Spleen (tissue), 11 donors: ENCODE results near the gene USP32. TPM values are rescaled to one million over a fixed set of nuclear protein-coding genes. Genes with fewer than 3 reads are reported as not detected.
"Not testable (repeated sequence)": the region's sequence is repeated elsewhere in the genome, so short reads cannot be mapped to it uniquely, and the experiment has no call there.

Experiments
- DNase-seq: peaks from one replicate; pipeline ENCODE4 v3.0.0-alpha.2; 2020
- H3K27ac ChIP-seq, 8 donors: fragments of 200-600 bp; sonication (generic) in 7 of 8; 1 replicate in 4 of 8; 2 replicates in 4 of 8; pipeline versions ENCODE4 v1.5.0 to v1.8.0; 2016 to 2021; ENCODE audit warnings: inconsistent platforms in 4 of 8, mild to moderate bottlenecking in 4 of 8, moderate library complexity in 1 of 8
- H3K27me3 ChIP-seq, 7 donors: fragments of 200-600 bp; sonication (generic) in 6 of 7; replicated peaks in 1 of 7; 1 replicate in 4 of 7; 2 replicates in 3 of 7; pipeline versions ENCODE4 v1.5.0 to v1.8.0; 2016 to 2021; ENCODE audit warnings: inconsistent platforms in 3 of 7, mild to moderate bottlenecking in 1 of 7
- H3K36me3 ChIP-seq, 6 donors: fragments of 200-600 bp; sonication (generic) in 5 of 6; 1 replicate in 4 of 6; 2 replicates in 2 of 6; pipeline versions ENCODE4 v1.5.0 to v1.8.0; 2016 to 2021; ENCODE audit warnings: inconsistent platforms in 2 of 6
- H3K4me1 ChIP-seq, 6 donors: fragments of 200-600 bp; sonication (generic) in 5 of 6; 1 replicate in 3 of 6; 2 replicates in 3 of 6; pipeline versions ENCODE4 v1.5.0 to v1.8.0; 2016 to 2021; ENCODE audit warnings: inconsistent platforms in 3 of 6
- H3K4me3 ChIP-seq, 8 donors: fragments of 200-600 bp; sonication (generic) in 7 of 8; 1 replicate in 4 of 8; 2 replicates in 4 of 8; pipeline versions ENCODE4 v1.5.0 to v1.8.0; 2016 to 2021; ENCODE audit warnings: inconsistent platforms in 4 of 8, mild to moderate bottlenecking in 4 of 8, moderate library complexity in 2 of 8
- H3K9me3 ChIP-seq, 8 donors: fragments of 200-600 bp; sonication (generic) in 7 of 8; 1 replicate in 4 of 8; 2 replicates in 4 of 8; pipeline versions ENCODE4 v1.5.0 to v1.8.0; 2016 to 2021; ENCODE audit warnings: inconsistent platforms in 4 of 8
- CTCF ChIP-seq, 11 experiments: fragments of 200-600 bp in 7 of 11; fragments of 450-650 bp in 4 of 11; sonication (generic) in 4 of 11; IDR thresholded peaks in 8 of 11; conservative IDR thresholded peaks in 3 of 11; 1 replicate in 7 of 11; 2 replicates in 4 of 11; pipeline versions ENCODE4 v1.4.0 to v1.8.0; 2016 to 2021; ENCODE audit warnings: antibody characterized with exemption in 11 of 11, inconsistent platforms in 4 of 11, mild to moderate bottlenecking in 1 of 11
- POLR2A ChIP-seq, 3 donors: fragments of 450-650 bp; IDR thresholded peaks; one replicate each; pipeline ENCODE4 v1.5.1; 2017; ENCODE audit warnings: antibody characterized with exemption in 3 of 3, mild to moderate bottlenecking in 1 of 3
- POLR2AphosphoS5 ChIP-seq, 3 donors: sonication (generic); formaldehyde crosslinking; IDR thresholded peaks; one replicate each; pipeline ENCODE4 v1.5.1; 2017; ENCODE audit warnings: antibody characterized with exemption in 3 of 3
- WGBS, 5 donors: extraction: QIAGEN DNeasy Blood & Tissue Kit in 3 of 5; methylation state at CpG; one replicate each; pipeline versions ENCODE4 v1.1.5 to v1.1.7; 2013 to 2018; 5-methylcytosine and 5-hydroxymethylcytosine counted together
- intact Hi-C: fragments of 100-400 bp; cut with DNase I; formaldehyde crosslinking; loops from one replicate; pipeline ENCODE4 v1.15.0; 2023; ENCODE audit warnings: low total_unique reads
- polyA plus RNA-seq, 3 donors: library from polyadenylated mRNA; stranded (reverse); fragments of 200-250 nt; gene quantifications; one replicate each; pipeline ENCODE4 v1.2.1, GENCODE V29; 2013
- total RNA-seq, 7 donors: library from RNA; depleted of rRNA in 3 of 7; stranded (reverse); fragments of >200 nt in 3 of 7; fragmentation: NEBNext Ultra II Directional in 4 of 7; extraction: Animal tissue kit (Norgen Biotek cat#: 25700) in 4 of 7; gene quantifications; one replicate each; pipeline versions ENCODE4 v1.1.0 to v1.2.1, GENCODE V29; 2016 to 2021
- donor health status: healthy with polysubstance abuse.
- donor health status: DM: no; HTN: no; CAD: no; lungs with moderate emphysema.
- donor health status: DM: no; HTN: no; CAD: no.
- donor health status: Bipolar disorder and iron deficiency.
- donor health status: healthy.
- donor health status: DM: no; HTN: no; CAD: no.
- donor health status: DM: yes; HTN: yes; CAD: no.

The USP32 gene
- total and polyA plus RNA-seq, 10 donors: 7.3 to 115 (median 79.8) TPM

- H3K27ac ChIP-seq, intact Hi-C loops, DNase-seq, H3K4me3 ChIP-seq, H3K9me3 ChIP-seq, H3K4me1 ChIP-seq, H3K27me3 ChIP-seq: not testable (repeated sequence)
- peaks cover 0 to 82% (median 7%) of the 10 kb centered on the region in 6 donors for H3K36me3 ChIP-seq
Observed at GRCh38 chr17:60205782-60206181, 186.2 kb downstream of the USP32 start.

- 90 to 100% (median 100%) methylated on average over 1 of the region's 1 CpG for WGBS, 5 donors
- intact Hi-C loops: not testable (repeated sequence)
- H3K36me3 ChIP-seq: peaks cover 0 to 92% (median 48%) of the 10 kb centered on the region in 6 donors
Observed at GRCh38 chr17:60198630-60199029, 193.3 kb downstream of the USP32 start.

GRCh38 chr17:60194141-60194540 is 197.8 kb downstream of the USP32 start:
- H3K27ac ChIP-seq, H3K9me3 ChIP-seq, H3K4me3 ChIP-seq, H3K27me3 ChIP-seq, H3K4me1 ChIP-seq, DNase-seq, intact Hi-C loops: not testable (repeated sequence)
- peaks cover 3 to 100% (median 81%) of the 10 kb centered on the region in 6 donors for H3K36me3 ChIP-seq
- WGBS, 5 donors: 97 to 100% (median 97%) methylated on average over 4 of the region's 4 CpGs

More at GRCh38 chr17:60198630-60199029, 193.3 kb downstream of the USP32 start:
- not testable (repeated sequence) for H3K4me1 ChIP-seq, H3K9me3 ChIP-seq, H3K27me3 ChIP-seq, H3K4me3 ChIP-seq, H3K27ac ChIP-seq, DNase-seq

- H3K9me3 ChIP-seq: no peaks in the 10 kb centered on the region
- H3K27ac ChIP-seq: no peak overlapping the region
- no peaks in the 10 kb centered on the region for H3K27me3 ChIP-seq
- H3K4me1 ChIP-seq: peaks cover 0 to 9% (median 0%) of the 10 kb centered on the region in 6 donors
- 92 to 96% (median 93%) methylated on average over 2 of the region's 2 CpGs for WGBS, 5 donors
- no peak for DNase-seq
- no peak overlapping the region for H3K4me3 ChIP-seq
- H3K36me3 ChIP-seq: peaks cover 3 to 100% (median 77%) of the 10 kb centered on the region in 6 donors
- intact Hi-C loops: no loop called here
- TF ChIP-seq CTCF (IDR thresholded peaks at IDR 0.05 in 8 of 11, conservative IDR thresholded peaks at IDR 0.05 in 3 of 11) (no peak), POLR2A (IDR thresholded peaks at IDR 0.05) (no peak), POLR2AphosphoS5 (IDR thresholded peaks at IDR 0.05) (no peak)
Observed at GRCh38 chr17:60193482-60193881, 198.5 kb downstream of the USP32 start.

- H3K27me3 ChIP-seq, H3K27ac ChIP-seq, DNase-seq, intact Hi-C loops, H3K4me3 ChIP-seq, H3K9me3 ChIP-seq: not testable (repeated sequence)
- Histone ChIP-seq H3K4me1 (peaks cover 0 to 13% (median 0%) of the 10 kb centered on the region in 6 donors), H3K36me3 (peaks cover 3 to 100% (median 73%) of the 10 kb centered on the region in 6 donors)
- WGBS, 5 donors: 93 to 99% (median 98%) methylated on average over 3 of the region's 3 CpGs
Observed at GRCh38 chr17:60193032-60193431, 198.9 kb downstream of the USP32 start.

- H3K27me3 ChIP-seq, H3K4me3 ChIP-seq, H3K9me3 ChIP-seq, H3K27ac ChIP-seq, DNase-seq, intact Hi-C loops: not testable (repeated sequence)
- peaks cover 3 to 100% (median 62%) of the 10 kb centered on the region in 6 donors for H3K36me3 ChIP-seq
- 92 to 95% (median 95%) methylated on average over 4 of the region's 4 CpGs for WGBS, 5 donors
- peaks cover 0 to 33% (median 6%) of the 10 kb centered on the region in 6 donors for H3K4me1 ChIP-seq
Observed at GRCh38 chr17:60190032-60190431, 201.9 kb downstream of the USP32 start.

- 47 to 85% (median 67%) methylated on average over 4 of the region's 4 CpGs for WGBS, 5 donors
- no peak for DNase-seq
- H3K36me3 ChIP-seq: peaks cover 3 to 100% (median 66%) of the 10 kb centered on the region in 6 donors
Observed at GRCh38 chr17:60188759-60189158, 203.2 kb downstream of the USP32 start.

More at GRCh38 chr17:60188759-60189158, 203.2 kb downstream of the USP32 start:
- Histone ChIP-seq H3K27ac (peak overlapping the region in 2 of 8 donors; percentile 51), H3K4me3 (no peak overlapping the region), H3K4me1 (peaks cover 0 to 33% (median 6%) of the 10 kb centered on the region in 6 donors), H3K27me3 (no peaks in the 10 kb centered on the region), H3K9me3 (no peaks in the 10 kb centered on the region)
- intact Hi-C loops: no loop called here
- TF ChIP-seq POLR2AphosphoS5 (IDR thresholded peaks at IDR 0.05) (peak in 1 of 3 donors; percentile 11), CTCF (IDR thresholded peaks at IDR 0.05 in 8 of 11, conservative IDR thresholded peaks at IDR 0.05 in 3 of 11) (no peak)
